DND-41 (cell line): ENCODE results near the gene RAB9A.
"Not testable (repeated sequence)": the region's sequence is repeated elsewhere in the genome, so short reads cannot be mapped to it uniquely, and the experiment has no call there.

Source experiments
- ATAC-seq: fragments of 200-7000 bp; cut with Tn5 transposase; 3 replicates; pipeline ENCODE4 v1.9.1; 2021; ENCODE audit warnings: low read depth; ENCODE audit not compliant: insufficient read depth
- DNase-seq: peaks from one replicate; pipeline ENCODE4 v3.0.0-alpha.2; 2020
- H2AFZ ChIP-seq: 2 replicates; pipeline ENCODE4 v1.6.0; 2012; ENCODE audit warnings: low read depth, low read length
- H3K27ac ChIP-seq: 2 replicates; pipeline ENCODE4 v1.5.1; 2012; ENCODE audit warnings: low read length, inconsistent platforms
- H3K27me3 ChIP-seq: fragments of 200-600 bp; sonication (generic); 2 replicates; pipeline ENCODE4 v1.6.0; 2012; ENCODE audit warnings: low read length, mild to moderate bottlenecking, inconsistent platforms; ENCODE audit not compliant: insufficient read depth, poor library complexity
- H3K36me3 ChIP-seq: 2 replicates; pipeline ENCODE4 v1.5.1; 2012; ENCODE audit warnings: low read length, inconsistent platforms; ENCODE audit not compliant: insufficient read depth
- H3K4me1 ChIP-seq: 2 replicates; pipeline ENCODE4 v1.5.1; 2012; ENCODE audit warnings: mild to moderate bottlenecking, low read length; ENCODE audit not compliant: insufficient read depth
- H3K4me2 ChIP-seq: 2 replicates; pipeline ENCODE4 v1.6.0; 2012; ENCODE audit warnings: mild to moderate bottlenecking, moderate library complexity, low read length, inconsistent platforms; ENCODE audit not compliant: insufficient read depth
- H3K4me3 ChIP-seq, 2 experiments: fragments of 200-600 bp in 1 of 2; shearing (Covaris generic) in 1 of 2; 2 replicates each; pipeline ENCODE4 v1.5.1; 2012 to 2016; ENCODE audit warnings: inconsistent platforms in 2 of 2, low read length in 2 of 2, mild to moderate bottlenecking in 2 of 2, low read depth in 1 of 2, moderate library complexity in 1 of 2
- H3K79me2 ChIP-seq: 2 replicates; pipeline ENCODE4 v1.6.0; 2012; ENCODE audit warnings: low read length, inconsistent platforms; ENCODE audit not compliant: insufficient read depth
- H3K9ac ChIP-seq: 2 replicates; pipeline ENCODE4 v1.6.0; 2012; ENCODE audit warnings: low read depth, mild to moderate bottlenecking, inconsistent platforms, low read length, moderate library complexity
- H3K9me3 ChIP-seq: 2 replicates; pipeline ENCODE4 v1.5.1; 2012; ENCODE audit warnings: low read length, moderate library complexity, mild to moderate bottlenecking, inconsistent platforms; ENCODE audit not compliant: insufficient read depth, severe bottlenecking
- H4K20me1 ChIP-seq: 2 replicates; pipeline ENCODE4 v1.6.0; 2012; ENCODE audit warnings: low read length; ENCODE audit not compliant: insufficient read depth
- EZH2 ChIP-seq: IDR thresholded peaks from 3 replicates; pipeline ENCODE4 v1.6.1; 2012; ENCODE audit warnings: borderline replicate concordance, low read depth, mild to moderate bottlenecking, moderate library complexity, low read length, inconsistent platforms; ENCODE audit not compliant: severe bottlenecking
- TF ChIP-seq, protein P1 (sequence below): IDR thresholded peaks from 2 replicates; pipeline ENCODE4 v1.5.1; 2012; ENCODE audit warnings: borderline replicate concordance, low read length, moderate library complexity, mild to moderate bottlenecking; ENCODE audit not compliant: poor library complexity, severe bottlenecking; ENCODE audit errors: extremely low read depth

Gene RAB9A

DNA sequence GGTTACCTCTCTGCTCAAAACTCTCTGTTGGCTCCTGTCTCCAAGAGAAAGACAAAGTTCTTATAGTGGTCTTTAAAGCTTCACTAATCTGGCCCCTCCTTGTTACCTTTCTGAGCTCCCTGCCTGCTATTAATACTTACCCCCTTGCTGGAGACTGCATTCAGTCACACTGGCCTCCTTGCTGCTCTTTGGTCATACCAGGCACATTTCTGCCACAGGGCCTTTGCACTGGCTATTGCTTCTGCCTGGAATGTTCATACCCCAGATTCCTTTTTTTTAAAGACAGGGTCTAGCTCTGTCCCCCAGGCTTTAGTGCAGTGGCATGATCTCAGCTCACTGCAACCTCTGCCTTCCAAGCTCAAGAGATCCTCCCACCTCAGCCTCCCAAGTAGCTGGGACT lies 15.9 kb upstream of the RAB9A start:
- H3K4me1 ChIP-seq, result peaks cover 3% of the 10 kb centered on the region; the same call in 1 of the 2 replicates
- no peak for DNase-seq

GRCh38 chrX:13676885-13677284 lies 12.0 kb upstream of the RAB9A start:
- DNase-seq, result no peak
- H3K4me2 ChIP-seq, result no peak overlapping the region
- H3K9ac ChIP-seq, result no peak overlapping the region
- H3K27me3 ChIP-seq, result no peaks in the 10 kb centered on the region
- H3K4me3 ChIP-seq, result no peak overlapping the region
- no peaks in the 10 kb centered on the region for H3K9me3 ChIP-seq
- no peak overlapping the region for H2AFZ ChIP-seq
- ATAC-seq, result no peak
- no peaks in the 10 kb centered on the region for H3K4me1 ChIP-seq
- no peaks in the 10 kb centered on the region for H3K79me2 ChIP-seq
- no peaks in the 10 kb centered on the region for H4K20me1 ChIP-seq
- TF ChIP-seq, protein P1, sequence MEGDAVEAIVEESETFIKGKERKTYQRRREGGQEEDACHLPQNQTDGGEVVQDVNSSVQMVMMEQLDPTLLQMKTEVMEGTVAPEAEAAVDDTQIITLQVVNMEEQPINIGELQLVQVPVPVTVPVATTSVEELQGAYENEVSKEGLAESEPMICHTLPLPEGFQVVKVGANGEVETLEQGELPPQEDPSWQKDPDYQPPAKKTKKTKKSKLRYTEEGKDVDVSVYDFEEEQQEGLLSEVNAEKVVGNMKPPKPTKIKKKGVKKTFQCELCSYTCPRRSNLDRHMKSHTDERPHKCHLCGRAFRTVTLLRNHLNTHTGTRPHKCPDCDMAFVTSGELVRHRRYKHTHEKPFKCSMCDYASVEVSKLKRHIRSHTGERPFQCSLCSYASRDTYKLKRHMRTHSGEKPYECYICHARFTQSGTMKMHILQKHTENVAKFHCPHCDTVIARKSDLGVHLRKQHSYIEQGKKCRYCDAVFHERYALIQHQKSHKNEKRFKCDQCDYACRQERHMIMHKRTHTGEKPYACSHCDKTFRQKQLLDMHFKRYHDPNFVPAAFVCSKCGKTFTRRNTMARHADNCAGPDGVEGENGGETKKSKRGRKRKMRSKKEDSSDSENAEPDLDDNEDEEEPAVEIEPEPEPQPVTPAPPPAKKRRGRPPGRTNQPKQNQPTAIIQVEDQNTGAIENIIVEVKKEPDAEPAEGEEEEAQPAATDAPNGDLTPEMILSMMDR, result no peak
- no peak for TF ChIP-seq EZH2
- no peak overlapping the region for H3K27ac ChIP-seq
- H3K36me3 ChIP-seq, result no peaks in the 10 kb centered on the region

More for the DNA sequence above, 15.9 kb upstream of the RAB9A start:
- Histone ChIP-seq H3K27me3 (no peaks in the 10 kb centered on the region), H3K4me3 (no peak overlapping the region), H3K36me3 (no peaks in the 10 kb centered on the region), H3K9me3 (no peaks in the 10 kb centered on the region), H3K27ac (no peak overlapping the region), H3K9ac (no peak overlapping the region), H4K20me1 (no peaks in the 10 kb centered on the region), H3K79me2 (no peaks in the 10 kb centered on the region), H3K4me2 (no peak overlapping the region), H2AFZ (no peak overlapping the region)
- TF ChIP-seq, protein P1, result no peak
- TF ChIP-seq EZH2, result no peak
- ATAC-seq, result no peak

DNA sequence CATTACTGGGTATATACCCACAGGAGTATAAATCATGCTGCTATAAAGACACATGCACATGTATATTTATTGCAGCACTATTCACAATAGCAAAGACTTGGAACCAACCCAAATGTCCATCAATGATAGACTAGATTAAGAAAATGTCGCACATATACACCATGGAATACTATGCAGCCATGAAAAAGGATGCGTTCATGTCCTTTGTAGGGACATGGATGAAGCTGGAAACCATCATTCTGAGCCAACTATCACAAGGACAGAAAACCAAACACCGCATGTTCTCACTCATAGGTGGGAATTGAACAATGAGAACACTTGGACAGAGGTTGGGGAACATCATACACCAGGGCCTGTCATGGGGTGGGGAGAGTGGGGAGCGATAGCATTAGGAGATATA lies 9.2 kb upstream of the RAB9A start:
- not testable (repeated sequence) for H2AFZ ChIP-seq, DNase-seq, H3K36me3 ChIP-seq, H3K27me3 ChIP-seq, H3K4me1 ChIP-seq, H3K9ac ChIP-seq, H3K4me2 ChIP-seq, H3K79me2 ChIP-seq, H4K20me1 ChIP-seq, H3K4me3 ChIP-seq, ATAC-seq, H3K27ac ChIP-seq, H3K9me3 ChIP-seq

DNA sequence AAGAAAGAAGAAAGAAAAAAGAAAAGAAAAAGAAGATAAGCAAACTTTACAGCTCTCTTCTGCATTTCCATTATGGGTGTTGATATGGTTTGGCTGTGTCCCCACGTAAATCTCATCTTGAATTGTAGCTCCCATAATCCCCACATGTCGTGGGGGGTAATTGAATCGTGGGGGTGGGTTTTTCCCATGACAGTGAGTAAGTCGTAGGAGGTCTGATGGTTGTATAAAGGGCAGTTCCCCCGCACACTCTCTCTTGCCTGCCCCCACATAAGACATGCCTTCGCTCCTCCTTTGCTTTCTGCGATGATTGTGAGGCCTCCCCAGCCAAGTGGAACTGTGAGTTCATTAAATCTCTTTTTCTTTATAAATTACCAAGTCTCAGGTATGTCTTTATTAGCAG lies 7.3 kb upstream of the RAB9A start:
- H3K9ac ChIP-seq, result no peak overlapping the region
- H3K9me3 ChIP-seq, result no peaks in the 10 kb centered on the region
- H3K27ac ChIP-seq, result no peak overlapping the region
- DNase-seq (no peak), ATAC-seq (no peak)
- H3K79me2 ChIP-seq, result no peaks in the 10 kb centered on the region
- H3K36me3 ChIP-seq, result no peaks in the 10 kb centered on the region
- no peaks in the 10 kb centered on the region for H3K4me1 ChIP-seq
- no peaks in the 10 kb centered on the region for H3K27me3 ChIP-seq
- no peak overlapping the region for H3K4me3 ChIP-seq
- no peak overlapping the region for H2AFZ ChIP-seq
- TF ChIP-seq, protein P1, result no peak
- H4K20me1 ChIP-seq, result no peaks in the 10 kb centered on the region
- no peak overlapping the region for H3K4me2 ChIP-seq
